ENCODE measurements around the gene VDR.

Gene VDR

GRCh38 chr12:47935184-47935583 is 30.4 kb upstream of the VDR start:
- no peak overlapping the region for H3K4me3 ChIP-seq (ENCODE audit: low read depth, low read length)
- peak; percentile 61 for DNase-seq (ENCODE audit: low read depth)

- H3K4me3 ChIP-seq (ENCODE audit: low read depth, low read length), result no peak overlapping the region
- DNase-seq (ENCODE audit: low read depth), result no peak
Measured at GRCh38 chr12:47931187-47931586, 26.4 kb upstream of the VDR start.

- no peak for DNase-seq (ENCODE audit: low read depth)
- no peak overlapping the region for H3K4me3 ChIP-seq (ENCODE audit: low read depth, low read length)
Measured at GRCh38 chr12:47930634-47931033, 25.8 kb upstream of the VDR start.

GRCh38 chr12:47927346-47927745 is 22.6 kb upstream of the VDR start:
- DNase-seq (ENCODE audit: low read depth), result no peak
- no peak overlapping the region for H3K4me3 ChIP-seq (ENCODE audit: low read depth, low read length)

DNA sequence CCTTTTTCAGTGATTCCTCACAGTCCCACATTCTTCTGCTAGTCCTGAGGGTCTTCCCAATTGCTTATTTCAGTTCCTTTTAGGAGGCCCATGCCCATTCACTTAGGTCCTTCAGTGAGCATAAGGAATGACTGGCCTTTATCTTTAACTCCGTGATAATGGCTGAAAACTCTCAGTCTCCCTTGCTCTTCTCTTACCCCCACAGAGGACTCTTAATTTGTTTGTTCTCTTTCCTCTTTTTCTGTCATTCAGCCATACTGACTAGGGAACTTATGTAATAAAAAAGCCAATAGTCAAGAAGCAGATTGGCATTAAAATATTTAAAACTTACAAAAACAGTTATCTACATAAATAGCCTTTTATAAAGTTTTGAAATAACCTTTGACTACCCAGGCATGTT is 17.1 kb upstream of the VDR start:
- no peak for DNase-seq (ENCODE audit: low read depth)
- no peak overlapping the region for H3K4me3 ChIP-seq (ENCODE audit: low read depth, low read length)

DNA sequence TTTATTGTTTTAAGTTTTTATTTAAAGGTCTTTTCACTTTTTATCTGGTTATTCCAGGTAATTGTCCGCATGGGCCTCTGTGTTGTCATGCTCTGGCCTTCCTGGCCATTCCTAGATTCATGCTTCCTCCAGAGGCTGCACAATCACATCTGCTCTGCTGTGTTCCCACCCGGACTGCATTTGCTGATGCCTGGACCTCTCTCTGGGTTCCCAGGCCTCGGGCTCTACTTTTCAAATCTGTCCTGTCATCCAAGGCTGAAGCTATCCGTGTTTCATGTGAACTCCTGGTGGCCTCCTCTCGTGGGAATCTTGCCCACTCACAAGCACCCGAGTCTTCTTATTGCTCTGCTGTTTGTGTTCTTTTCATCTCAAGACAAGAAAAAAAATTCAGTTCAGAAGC is 16.1 kb upstream of the VDR start:
- DNase-seq (ENCODE audit: low read depth), result no peak
- H3K4me3 ChIP-seq (ENCODE audit: low read depth, low read length), result no peak overlapping the region

DNA sequence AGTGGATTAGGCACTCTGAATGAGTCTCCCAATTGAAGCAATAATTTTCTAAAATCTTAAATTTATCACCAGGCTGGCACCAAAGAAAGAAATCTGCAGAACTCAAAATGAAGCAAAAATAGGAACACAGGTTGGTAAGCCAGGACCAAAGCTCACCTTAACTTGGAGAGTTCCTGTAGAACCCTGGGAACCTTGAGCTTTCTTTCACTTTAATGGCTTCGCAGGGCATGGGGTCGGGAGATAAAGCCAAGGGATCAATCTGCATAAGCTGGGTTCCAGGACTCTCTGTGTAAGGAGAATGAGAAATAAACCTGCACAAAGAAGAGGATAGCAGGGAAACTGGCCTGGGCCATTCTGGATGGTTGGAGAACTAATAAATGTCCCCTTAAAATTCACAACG is 8.3 kb upstream of the VDR start:
- no peak for DNase-seq (ENCODE audit: low read depth)
- H3K4me3 ChIP-seq (ENCODE audit: low read depth, low read length), result no peak overlapping the region

DNA sequence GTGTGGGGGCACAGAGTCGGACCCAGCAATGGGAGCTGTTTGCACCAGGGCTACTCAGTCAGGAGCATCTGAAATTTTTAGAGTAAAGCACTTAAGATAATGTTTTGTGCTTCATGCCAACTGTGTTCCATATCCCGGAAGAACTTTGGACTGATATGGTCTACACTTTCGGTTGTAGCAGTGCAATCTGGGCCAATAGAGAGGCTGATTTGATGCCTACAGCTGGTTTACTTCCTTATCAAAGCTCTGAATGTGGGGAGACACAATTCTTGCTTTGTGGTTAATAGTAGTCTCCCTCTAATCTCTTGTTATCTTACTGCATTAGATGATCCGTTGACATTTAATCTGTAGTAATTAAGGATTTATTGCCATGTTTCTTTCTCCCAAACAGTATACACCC is 7.8 kb upstream of the VDR start:
- no peak for DNase-seq (ENCODE audit: low read depth)

DNA sequence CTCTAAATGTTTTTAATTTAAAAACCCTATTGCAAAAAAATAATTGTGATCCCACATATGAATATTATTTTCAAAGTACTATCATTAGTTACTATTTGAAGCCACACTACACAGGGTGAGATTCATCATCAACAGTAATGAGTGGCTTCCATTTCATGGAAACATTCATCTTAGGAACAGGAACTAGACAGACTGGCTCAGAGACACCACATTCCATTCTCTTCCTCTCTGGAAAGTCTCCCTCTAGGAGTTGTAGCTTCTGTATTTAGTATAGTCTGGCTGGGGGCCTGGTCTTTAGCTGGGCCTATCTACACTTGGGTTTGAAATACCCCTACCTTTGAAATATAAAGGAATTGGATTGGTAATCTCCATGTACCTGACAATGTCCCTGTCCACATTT is 6.2 kb upstream of the VDR start:
- DNase-seq (ENCODE audit: low read depth), result no peak
- no peak overlapping the region for H3K4me3 ChIP-seq (ENCODE audit: low read depth, low read length)

More for the DNA sequence above, 7.8 kb upstream of the VDR start:
- H3K4me3 ChIP-seq (ENCODE audit: low read depth, low read length), result no peak overlapping the region

- H3K4me3 ChIP-seq (ENCODE audit: low read depth, low read length), result no peak overlapping the region
- DNase-seq (ENCODE audit: low read depth), result peak; percentile 67
Measured at GRCh38 chr12:47910486-47910885, 5.7 kb upstream of the VDR start.

DNA sequence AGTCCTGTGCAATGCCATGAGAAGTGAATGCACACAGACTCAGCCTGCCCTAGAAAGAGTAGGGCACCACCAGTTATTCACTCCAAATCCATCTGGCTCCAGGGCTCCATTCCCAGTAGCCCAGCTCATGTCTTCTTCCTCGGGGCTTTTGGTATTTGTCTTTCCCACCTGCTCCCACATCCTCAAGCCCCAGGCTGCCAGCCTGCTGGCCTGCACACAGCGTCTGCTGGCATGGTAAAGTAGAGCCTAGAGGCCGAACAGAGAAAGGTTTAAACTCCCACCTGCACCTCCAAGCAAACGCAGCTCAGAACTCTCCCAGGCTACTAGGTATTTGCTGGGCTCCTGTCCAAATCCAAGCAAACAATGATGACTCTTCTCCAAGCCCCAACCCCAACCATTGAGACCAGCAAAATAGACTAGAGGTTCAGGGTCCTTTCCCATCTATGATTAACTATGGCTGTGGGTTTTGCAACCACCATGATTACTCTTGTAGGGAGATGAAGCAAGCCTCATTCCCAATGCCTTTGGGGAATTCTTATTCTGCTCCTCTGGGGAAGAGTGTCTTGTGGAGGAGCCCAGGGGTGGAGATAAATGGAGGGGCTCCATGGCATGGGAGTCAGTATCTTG is 5.2 kb upstream of the VDR start:
- no peak for DNase-seq (ENCODE audit: low read depth)
- no peak overlapping the region for H3K4me3 ChIP-seq (ENCODE audit: low read depth, low read length)

- H3K4me3 ChIP-seq (ENCODE audit: low read depth, low read length), result no peak overlapping the region
- DNase-seq (ENCODE audit: low read depth), result no peak
Measured at GRCh38 chr12:47908738-47909137, 3.9 kb upstream of the VDR start.

DNA sequence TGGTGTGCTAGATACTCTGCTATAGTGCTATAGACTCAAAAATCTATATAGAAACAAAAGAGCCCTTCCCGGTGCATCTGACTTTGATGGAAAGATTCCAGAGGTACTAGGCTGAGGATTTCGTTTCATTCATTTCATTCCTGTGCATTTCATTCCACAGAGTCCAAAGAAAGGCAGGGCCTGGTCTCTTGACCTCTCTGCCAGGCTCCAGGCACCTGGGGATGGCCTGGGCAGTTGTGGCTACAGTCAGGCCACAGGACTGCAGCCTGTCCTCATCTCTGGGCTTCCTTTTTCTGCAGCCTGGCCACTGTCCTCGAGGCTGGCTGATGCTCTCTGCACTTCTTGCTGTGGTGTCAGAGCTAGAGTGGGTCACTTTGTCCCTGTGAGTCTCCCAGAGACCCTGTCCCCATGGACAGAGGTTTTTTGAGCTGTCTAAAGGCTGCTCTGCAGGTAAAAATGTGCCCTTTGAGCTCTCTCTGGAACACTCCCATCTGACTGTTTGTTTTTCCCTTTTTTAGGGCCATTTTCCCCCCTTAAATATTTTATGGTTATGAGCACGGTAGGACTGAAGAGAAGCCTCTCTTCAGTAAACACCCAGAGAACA is 3.2 kb upstream of the VDR start:
- H3K4me3 ChIP-seq (ENCODE audit: low read depth, low read length), result no peak overlapping the region

DNA sequence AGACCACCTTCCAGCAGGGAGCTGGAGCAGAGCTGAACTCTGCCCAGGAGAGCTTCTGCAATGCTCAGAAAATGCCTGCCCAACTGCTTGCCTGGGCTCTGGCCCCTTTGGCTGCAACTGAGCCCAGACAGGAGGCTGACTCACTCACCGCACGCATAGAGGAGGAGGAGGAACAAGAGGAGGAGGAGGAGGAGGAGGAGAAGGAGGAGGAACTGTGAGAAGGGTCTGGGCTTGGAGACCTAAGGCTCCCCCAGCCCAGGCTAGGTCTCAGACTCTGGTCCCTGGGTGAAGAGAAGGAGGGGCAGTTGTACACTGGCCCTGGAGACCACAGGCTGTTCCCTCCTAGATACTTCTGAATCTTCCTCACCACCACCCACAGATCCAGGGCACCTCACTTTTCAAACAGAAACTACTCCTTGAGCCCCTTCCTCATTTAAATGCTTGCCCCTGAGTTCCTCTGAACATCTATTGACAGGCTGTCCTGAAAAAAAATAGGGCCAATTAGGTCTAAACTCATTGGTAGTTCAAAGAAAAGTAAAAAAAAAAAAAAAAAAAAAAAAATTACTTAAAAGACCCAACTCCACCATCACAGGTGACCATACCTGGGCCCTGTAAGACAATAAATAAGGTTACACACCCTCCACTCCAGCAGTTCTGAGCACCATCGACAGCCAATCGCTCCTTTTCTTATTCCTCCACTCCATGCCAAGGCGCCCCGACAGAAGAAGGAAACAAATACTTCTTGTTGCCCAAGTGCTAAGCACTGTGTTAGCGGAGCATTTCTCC is 674 bp downstream of the VDR start:
- peak; percentile 55 for DNase-seq (ENCODE audit: low read depth)

More for the DNA sequence above, 3.2 kb upstream of the VDR start:
- DNase-seq (ENCODE audit: low read depth), result no peak

GRCh38 chr12:47903151-47903611 is 1.6 kb downstream of the VDR start:
- DNase-seq (ENCODE audit: low read depth), result no peak
- H3K4me3 ChIP-seq (ENCODE audit: low read depth, low read length), result peak overlapping the region; percentile 75

More for the DNA sequence above, 674 bp downstream of the VDR start:
- peak overlapping the region; percentile 75 for H3K4me3 ChIP-seq (ENCODE audit: low read depth, low read length)

- DNase-seq (ENCODE audit: low read depth), result no peak
- H3K4me3 ChIP-seq (ENCODE audit: low read depth, low read length), result no peak overlapping the region
Measured at GRCh38 chr12:47902131-47902639, 2.6 kb downstream of the VDR start.

GRCh38 chr12:47901718-47902093 is 3.1 kb downstream of the VDR start:
- no peak overlapping the region for H3K4me3 ChIP-seq (ENCODE audit: low read depth, low read length)
- no peak for DNase-seq (ENCODE audit: low read depth)

DNA sequence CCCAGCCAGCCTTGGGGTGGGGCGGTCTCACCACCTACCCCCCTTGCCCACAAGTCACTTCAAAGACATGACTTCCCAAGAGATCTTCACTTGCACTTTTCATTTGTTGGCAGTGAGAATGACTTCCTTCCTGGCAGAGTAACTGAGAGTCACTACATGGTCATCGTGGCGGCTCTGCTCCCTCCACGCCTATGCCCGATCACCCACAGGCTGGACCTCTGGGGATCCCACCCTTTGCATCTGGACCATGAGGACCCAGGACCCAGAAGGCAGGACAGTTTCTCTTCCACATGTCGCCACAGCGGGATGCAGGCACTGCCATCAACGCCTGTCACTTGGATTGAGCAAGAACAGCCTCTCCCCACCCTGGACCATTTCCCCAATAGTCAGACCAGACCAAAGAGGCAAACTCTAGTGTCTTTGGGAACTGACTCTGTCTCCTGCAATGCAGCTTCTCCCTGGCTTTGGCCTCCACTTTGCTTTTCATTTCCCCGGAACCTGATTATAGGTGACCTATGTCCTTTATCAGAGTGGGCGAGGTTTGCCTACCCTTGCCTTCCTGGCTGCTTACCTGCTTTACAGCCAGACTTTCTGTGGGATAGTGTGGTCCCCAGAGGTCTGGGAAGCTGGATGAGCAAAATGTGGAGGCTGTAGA is 3.6 kb downstream of the VDR start:
- H3K4me3 ChIP-seq (ENCODE audit: low read depth, low read length), result no peak overlapping the region
- no peak for DNase-seq (ENCODE audit: low read depth)

- no peak for DNase-seq (ENCODE audit: low read depth)
- no peak overlapping the region for H3K4me3 ChIP-seq (ENCODE audit: low read depth, low read length)
Measured at GRCh38 chr12:47900131-47901062, 4.4 kb downstream of the VDR start.
